Inferior parietal cortex (tissue), 1 donor: Measurements from ENCODE around the gene KLK4.

Experiments used
- DNase-seq: peaks from one replicate; pipeline ENCODE4 v3.0.0-alpha.2; 2016; ENCODE audit errors: extremely low spot score

Gene KLK4

GRCh38 chr19:50880241-50880640, 31.0 kb downstream of the KLK4 start:
- DNase-seq, result no peak

DNA sequence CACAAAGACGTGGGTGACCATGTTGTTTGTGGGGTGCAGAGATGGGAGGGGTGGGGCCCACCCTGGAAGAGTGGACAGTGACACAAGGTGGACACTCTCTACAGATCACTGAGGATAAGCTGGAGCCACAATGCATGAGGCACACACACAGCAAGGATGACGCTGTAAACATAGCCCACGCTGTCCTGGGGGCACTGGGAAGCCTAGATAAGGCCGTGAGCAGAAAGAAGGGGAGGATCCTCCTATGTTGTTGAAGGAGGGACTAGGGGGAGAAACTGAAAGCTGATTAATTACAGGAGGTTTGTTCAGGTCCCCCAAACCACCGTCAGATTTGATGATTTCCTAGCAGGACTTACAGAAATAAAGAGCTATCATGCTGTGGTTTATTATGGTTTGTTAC, 32.3 kb downstream of the KLK4 start:
- no peak for DNase-seq

DNA sequence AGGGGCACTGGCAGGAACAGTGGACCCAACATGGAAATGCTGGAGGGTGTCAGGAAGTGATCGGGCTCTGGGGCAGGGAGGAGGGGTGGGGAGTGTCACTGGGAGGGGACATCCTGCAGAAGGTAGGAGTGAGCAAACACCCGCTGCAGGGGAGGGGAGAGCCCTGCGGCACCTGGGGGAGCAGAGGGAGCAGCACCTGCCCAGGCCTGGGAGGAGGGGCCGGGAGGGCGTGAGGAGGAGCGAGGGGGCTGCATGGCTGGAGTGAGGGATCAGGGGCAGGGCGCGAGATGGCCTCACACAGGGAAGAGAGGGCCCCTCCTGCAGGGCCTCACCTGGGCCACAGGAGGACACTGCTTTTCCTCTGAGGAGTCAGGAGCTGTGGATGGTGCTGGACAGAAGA, 33.9 kb downstream of the KLK4 start:
- no peak for DNase-seq

- no peak for DNase-seq
Observed at GRCh38 chr19:50876456-50876855, 34.7 kb downstream of the KLK4 start.

- no peak for DNase-seq
Observed at GRCh38 chr19:50875795-50876422, 35.3 kb downstream of the KLK4 start.

GRCh38 chr19:50874211-50874610, 37.0 kb downstream of the KLK4 start:
- no peak for DNase-seq

GRCh38 chr19:50873056-50873455, 38.1 kb downstream of the KLK4 start, which contains the start of gene KLK2:
Gene KLK2, plus strand, starts transcription at chr19:50873439. Its CDS starts 35 bp downstream, at chr19:50873474.
- DNase-seq, result no peak

GRCh38 chr19:50870417-50871089, 40.6 kb downstream of the KLK4 start:
- DNase-seq, result peak; percentile 5

GRCh38 chr19:50869479-50869878, 41.7 kb downstream of the KLK4 start:
- DNase-seq, result no peak

DNA sequence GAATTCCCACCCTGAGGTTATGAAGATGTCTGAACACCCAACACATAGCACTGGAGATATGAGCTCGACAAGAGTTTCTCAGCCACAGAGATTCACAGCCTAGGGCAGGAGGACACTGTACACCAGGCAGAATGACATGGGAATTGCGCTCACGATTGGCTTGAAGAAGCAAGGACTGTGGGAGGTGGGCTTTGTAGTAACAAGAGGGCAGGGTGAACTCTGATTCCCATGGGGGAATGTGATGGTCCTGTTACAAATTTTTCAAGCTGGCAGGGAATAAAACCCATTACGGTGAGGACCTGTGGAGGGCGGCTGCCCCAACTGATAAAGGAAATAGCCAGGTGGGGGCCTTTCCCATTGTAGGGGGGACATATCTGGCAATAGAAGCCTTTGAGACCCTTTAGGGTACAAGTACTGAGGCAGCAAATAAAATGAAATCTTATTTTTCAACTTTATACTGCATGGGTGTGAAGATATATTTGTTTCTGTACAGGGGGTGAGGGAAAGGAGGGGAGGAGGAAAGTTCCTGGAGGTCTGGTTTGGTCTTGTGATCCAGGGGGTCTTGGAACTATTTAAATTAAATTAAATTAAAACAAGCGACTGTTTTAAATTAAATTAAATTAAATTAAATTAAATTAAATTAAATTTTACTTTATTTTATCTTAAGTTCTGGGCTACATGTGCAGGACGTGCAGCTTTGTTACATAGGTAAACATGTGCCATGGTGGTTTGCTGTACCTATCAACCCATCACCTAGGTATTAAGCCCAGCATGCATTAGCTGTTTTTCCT, 49.5 kb downstream of the KLK4 start:
- DNase-seq, result no peak

- no peak for DNase-seq
Observed at GRCh38 chr19:50861010-50861409, 50.2 kb downstream of the KLK4 start.

- DNase-seq, result no peak
Observed at GRCh38 chr19:50859849-50860248, 51.3 kb downstream of the KLK4 start.

DNA sequence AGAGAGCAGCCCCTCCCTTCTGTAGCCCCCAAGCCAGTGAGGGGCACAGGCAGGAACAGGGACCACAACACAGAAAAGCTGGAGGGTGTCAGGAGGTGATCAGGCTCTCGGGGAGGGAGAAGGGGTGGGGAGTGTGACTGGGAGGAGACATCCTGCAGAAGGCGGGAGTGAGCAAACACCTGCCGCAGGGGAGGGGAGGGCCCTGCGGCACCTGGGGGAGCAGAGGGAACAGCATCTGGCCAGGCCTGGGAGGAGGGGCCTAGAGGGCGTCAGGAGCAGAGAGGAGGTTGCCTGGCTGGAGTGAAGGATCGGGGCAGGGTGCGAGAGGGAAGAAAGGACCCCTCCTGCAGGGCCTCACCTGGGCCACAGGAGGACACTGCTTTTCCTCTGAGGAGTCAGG, 52.3 kb downstream of the KLK4 start:
- no peak for DNase-seq

- no peak for DNase-seq
Observed at GRCh38 chr19:50857366-50857765, 53.8 kb downstream of the KLK4 start.
